Kasumi-1 (cell line): ENCODE data around the gene GOLGA8N.
A peak's percentile ranks its signal among the peaks of the same experiment; 100 is the strongest.
"Not testable (repeated sequence)": the region's sequence is repeated elsewhere in the genome, so short reads cannot be mapped to it uniquely, and the experiment has no call there.

Experiments used
- DNase-seq, 2 experiments: peaks; one replicate each; lab custom pipeline; 2025; lab: John Stamatoyannopoulos, UW

GOLGA8N gene

GRCh38 chr15:32593151-32593550, at the start of gene GOLGA8N:
Gene GOLGA8N, plus strand, starts transcription at chr15:32593456.
- not testable (repeated sequence) for DNase-seq

- not testable (repeated sequence) for DNase-seq
Measured at GRCh38 chr15:32543456-32543855, 49.8 kb upstream of the GOLGA8N start.

- not testable (repeated sequence) for DNase-seq
Measured at GRCh38 chr15:32545129-32545528, 48.1 kb upstream of the GOLGA8N start.

GRCh38 chr15:32554587-32554986, 38.7 kb upstream of the GOLGA8N start:
- not testable (repeated sequence) for DNase-seq

- not testable (repeated sequence) for DNase-seq
Measured at GRCh38 chr15:32562198-32562597, 31.1 kb upstream of the GOLGA8N start.

GRCh38 chr15:32568988-32569387, 24.3 kb upstream of the GOLGA8N start:
- DNase-seq: not testable (repeated sequence)

GRCh38 chr15:32578482-32578881, 14.8 kb upstream of the GOLGA8N start:
- not testable (repeated sequence) for DNase-seq

GRCh38 chr15:32585844-32586243, 7.4 kb upstream of the GOLGA8N start:
- DNase-seq: not testable (repeated sequence)

GRCh38 chr15:32609518-32609917, 16.3 kb downstream of the GOLGA8N start:
- DNase-seq: not testable (repeated sequence)

- not testable (repeated sequence) for DNase-seq
Measured at GRCh38 chr15:32610719-32611118, 17.5 kb downstream of the GOLGA8N start.

- DNase-seq: not testable (repeated sequence)
Measured at GRCh38 chr15:32614712-32615050, 21.4 kb downstream of the GOLGA8N start.

GRCh38 chr15:32615051-32615870, 22.0 kb downstream of the GOLGA8N start, which contains the start of gene ARHGAP11A:
Gene ARHGAP11A, plus strand, starts transcription at chr15:32615504. Its CDS starts 708 bp downstream, at chr15:32616212.
- DNase-seq: not testable (repeated sequence)

- DNase-seq: not testable (repeated sequence)
Measured at GRCh38 chr15:32615871-32616426, 22.7 kb downstream of the GOLGA8N start.

GRCh38 chr15:32636410-32636809, 43.2 kb downstream of the GOLGA8N start:
- DNase-seq: no peak

GRCh38 chr15:32636908-32637567, 43.8 kb downstream of the GOLGA8N start:
- no peak for DNase-seq

- no peak for DNase-seq
Measured at GRCh38 chr15:32637704-32638103, 44.4 kb downstream of the GOLGA8N start.

- DNase-seq: no peak
Measured at GRCh38 chr15:32641517-32642059, 48.3 kb downstream of the GOLGA8N start, which contains the start of gene SCG5. Gene SCG5, plus strand, starts transcription at chr15:32641710. Its CDS starts 1,883 bp downstream, at chr15:32643593.

GRCh38 chr15:32642667-32643435, 49.6 kb downstream of the GOLGA8N start:
- DNase-seq: no peak

GRCh38 chr15:32643907-32644445, 50.7 kb downstream of the GOLGA8N start:
- DNase-seq: no peak

- no peak for DNase-seq
Measured at GRCh38 chr15:32646291-32646690, 53.0 kb downstream of the GOLGA8N start.

- peak; percentile 19 to 31 for DNase-seq
Measured at GRCh38 chr15:32649342-32649741, 56.1 kb downstream of the GOLGA8N start.
